NOMO-1 treated with dmso at 0.1 percent for 144 hours (cell line): ENCODE data around the gene FYB1.

Experiments
- DNase-seq: peaks from one replicate; lab custom pipeline; 2025; ENCODE audit not compliant: unreplicated experiment; lab: John Stamatoyannopoulos, UW

The FYB1 gene

DNA sequence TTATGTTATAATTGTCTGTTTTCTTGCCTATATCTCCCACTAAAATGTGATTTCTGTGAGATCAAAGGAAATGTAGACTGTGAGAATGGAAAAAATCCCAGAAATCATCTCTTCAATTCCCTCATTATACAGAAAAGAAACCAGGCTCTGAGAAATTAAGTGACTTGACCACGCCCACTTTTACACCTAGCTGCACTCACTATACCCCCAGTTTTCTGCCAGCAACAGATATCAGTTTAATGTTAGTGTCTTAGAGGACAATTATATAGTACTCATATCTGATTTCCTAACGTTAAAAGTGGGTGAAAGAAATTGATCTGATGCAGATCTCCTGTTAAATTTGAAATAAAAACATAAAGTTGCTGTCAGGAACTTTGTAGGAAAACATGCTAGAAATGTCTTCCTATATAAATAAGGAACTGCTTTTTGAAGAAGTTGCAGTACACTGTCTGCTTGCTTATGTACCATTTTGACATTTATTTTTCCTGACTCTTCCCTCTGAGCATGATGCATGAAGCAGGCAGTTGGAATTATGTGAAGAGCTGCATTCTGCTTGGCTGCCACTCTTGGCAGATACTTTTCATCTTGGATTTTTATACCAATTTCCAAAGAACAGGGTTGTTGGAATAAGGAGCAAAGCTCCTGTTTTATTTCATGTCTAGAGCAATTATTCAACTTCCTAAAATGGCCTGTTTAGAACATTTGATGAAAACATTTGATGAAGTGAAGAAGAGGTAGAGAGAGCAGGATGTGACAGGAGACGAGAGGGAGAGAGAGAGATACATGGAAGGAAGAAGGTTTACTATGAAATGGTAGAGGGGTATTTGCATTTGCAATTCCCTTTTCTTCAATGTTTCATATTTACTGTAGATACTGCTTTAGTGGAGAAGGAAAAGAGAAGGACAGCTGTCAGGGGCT, 87.9 kb downstream of the FYB1 start:
- no peak for DNase-seq

DNA sequence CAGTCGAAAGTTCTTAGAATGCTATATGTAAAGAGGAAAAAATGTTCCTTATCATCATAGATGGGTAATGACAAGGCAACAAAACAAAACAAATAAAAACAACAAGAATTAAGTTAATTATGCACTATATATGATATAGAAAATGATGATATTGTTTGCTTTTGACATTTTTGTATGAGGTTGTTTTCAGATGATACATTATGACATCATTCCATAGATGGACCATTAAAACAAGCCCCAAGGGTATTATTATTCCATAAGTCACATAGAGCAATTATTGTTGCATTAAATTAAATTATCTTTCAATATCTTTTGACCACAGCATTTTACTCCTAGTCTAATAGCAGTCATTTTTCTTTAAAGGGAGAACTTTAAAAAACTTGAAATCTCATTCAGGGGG, 88.6 kb downstream of the FYB1 start:
- no peak for DNase-seq

DNA sequence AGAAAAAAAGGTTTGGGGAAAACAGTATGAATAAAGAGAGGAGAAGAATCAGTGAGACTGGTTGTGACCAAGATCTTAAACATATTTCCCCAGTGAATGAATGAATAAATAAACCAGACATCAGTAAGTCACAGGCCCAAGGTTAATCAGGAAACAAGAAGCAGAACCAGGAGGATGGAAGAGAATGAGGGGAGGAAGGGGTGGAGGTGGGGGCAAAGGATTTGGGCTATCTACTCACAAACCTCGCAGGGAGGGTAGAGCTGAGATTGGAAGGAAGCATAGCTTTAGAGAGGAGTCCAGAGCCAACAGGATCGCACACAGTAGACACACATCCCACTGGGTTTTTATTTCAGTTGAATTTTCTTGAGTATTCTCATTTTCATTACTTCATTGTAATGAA, 97.4 kb downstream of the FYB1 start:
- no peak for DNase-seq

DNA sequence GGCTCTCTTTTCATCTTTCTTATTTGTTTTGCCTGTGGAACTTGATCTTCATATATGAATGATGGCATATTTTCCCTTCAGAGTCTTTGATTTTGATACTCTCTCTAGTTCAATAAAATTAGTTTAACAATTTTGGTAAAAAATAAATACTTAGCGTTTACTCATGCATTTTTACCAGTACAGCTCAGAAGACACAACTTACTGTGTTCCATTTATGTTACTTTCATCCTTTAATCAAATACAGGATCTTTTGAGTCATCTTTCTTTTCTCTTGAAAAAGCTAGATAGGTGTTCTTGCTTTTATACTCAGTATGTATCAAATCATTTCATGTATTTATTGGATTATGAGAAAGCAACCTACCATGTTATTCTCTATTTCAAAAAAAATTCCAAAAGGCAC, 98.0 kb downstream of the FYB1 start:
- DNase-seq, result no peak

DNA sequence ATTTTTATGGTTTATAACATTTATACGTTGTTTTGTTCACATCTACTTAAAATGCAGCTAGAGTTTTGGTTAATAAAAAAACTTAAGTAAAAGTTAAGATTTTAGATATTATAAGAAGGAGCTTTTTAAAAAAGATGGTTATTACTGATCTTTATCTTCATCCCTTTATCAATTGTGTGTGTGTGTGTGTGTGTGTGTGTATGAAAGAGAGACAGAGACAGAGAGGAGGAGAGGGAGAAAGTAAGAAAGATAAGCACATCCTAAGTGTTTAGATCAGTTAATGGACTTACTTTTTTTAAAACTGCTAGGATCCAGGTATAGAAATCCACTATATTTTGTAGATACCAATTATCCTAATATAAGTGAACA, 99.3 kb downstream of the FYB1 start:
- no peak for DNase-seq

DNA sequence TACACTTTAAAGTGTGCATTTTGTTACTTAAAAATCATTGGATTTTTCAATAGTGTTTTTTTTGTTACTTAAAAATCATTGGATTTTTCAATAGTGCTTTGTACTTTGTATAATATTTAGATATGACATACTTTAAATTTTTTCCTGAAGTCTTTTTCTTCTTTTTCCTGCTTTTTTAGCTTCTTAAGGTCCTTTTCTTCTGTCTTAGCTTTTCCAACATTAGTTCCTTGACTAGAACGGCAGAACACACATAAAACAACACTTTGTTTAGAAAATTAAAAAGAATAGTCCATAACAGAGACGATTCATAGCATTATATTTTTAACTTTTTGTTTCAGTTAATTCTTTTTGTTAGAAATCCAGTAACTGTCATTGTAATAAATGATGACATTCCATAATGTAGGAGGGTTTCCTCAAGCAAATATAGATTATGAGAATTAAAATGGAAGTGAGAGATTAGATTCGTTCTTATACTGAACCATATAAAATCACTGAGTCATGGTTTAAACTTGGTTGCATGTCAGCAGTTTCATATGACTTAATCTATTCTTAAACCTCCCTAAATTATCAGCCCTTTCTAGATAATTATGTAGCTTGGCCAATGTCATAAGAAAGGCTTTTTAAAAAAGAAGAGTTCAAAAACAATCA, 99.8 kb downstream of the FYB1 start:
- no peak for DNase-seq

DNA sequence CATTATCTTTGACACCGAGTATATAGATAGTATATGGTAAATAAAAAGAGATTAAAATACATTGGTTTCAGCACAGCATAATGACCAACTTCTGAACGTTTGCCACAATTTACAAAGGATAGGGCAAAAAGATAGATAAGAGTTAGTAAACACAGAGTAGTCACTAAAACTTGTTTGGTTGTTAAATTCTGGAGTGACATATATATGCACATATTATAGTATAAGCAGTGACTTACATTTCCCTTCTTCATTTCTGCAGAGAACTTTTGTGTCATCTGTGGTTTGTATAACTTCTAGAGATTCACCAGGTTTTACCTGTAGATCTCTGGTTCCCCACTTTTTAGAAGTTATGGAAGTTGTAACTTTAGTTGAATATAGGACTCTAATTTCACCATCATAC, 100.7 kb downstream of the FYB1 start:
- no peak for DNase-seq

DNA sequence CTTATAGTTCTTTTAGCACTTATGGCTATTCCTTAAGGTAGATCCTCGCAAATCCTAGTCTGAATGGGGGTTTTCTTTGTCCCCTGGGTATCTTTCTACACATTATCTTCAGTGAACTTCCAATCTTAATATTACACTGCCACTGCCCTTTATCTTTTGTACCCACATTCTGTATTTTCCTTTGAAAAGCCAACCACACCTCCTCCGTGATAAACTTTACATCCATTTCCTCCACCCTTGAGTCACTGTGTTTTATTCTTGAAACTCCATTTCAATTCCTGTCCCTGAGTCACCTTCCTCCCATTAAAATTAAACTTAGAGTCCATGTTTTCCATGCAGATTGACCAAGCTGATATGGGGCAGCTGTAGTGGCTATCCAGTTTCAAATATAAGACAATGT, 102.0 kb downstream of the FYB1 start:
- DNase-seq, result no peak

DNA sequence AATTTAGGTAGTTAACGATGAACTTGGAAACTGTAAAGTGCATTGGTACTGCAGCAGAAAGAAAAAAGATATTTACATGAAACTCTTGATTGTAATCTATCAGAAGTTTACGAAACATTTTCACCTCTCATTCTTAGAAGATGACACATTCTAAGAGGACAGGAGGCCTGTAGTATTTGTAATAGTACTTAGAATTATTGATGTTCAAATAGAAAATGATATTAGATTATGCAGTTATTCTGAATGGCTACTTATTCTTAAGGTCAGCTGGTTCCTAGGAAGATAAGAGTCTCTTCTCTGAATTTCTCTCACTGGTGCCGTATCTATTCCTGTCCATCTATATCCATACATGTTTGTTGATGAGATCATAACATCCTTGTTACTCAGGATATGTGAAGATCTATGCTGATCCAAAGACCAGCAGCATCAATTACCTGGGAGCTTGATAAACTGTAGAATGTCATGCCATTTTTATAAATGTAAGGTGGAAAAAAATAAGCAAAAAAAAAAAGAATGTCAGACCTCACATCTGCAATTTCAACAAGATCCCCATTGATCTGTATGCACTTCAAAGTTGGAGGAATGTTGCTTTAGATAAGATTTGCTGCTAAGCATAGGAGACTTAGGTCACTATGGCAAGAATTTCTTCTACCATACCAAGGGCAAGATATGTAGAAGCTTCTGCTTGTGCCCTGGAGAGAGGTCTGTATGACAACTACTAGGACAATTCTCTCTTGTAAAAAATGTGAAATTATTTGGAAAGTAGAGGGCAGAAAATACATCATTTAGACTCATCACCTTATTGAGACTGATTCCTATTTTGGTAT, 102.8 kb downstream of the FYB1 start:
- DNase-seq, result no peak

DNA sequence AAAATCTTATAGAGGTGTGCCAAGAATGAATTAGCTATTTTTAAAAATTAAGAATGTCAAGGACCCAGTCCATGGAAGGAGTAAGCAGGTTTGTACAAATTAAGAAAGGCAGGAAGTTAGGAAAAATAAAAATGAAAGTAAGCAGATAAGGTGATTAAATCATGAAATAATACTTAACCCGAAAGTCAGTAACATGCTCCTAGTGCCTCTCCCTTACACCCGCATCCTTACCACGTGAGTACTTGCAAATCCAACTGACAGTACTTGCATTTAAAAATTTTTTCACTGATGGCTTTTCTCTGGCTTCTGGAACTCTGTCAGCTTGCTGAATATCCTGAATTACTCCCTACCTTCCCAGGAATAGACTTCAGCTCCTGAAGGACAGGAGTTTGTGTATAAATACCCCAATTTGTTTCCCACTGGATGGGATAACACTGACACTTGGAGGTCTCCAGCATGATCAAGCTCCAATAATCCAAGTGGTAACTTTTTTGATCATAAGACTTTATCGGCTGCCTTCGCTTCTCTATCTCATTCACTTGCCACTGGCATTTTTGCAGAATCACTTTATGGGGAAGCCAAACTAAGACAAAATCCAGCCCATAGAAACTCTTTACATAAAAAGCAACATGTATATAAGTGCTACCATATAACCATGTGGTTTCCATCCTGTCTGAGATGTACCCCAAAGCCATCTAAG, 103.6 kb downstream of the FYB1 start:
- DNase-seq, result no peak

DNA sequence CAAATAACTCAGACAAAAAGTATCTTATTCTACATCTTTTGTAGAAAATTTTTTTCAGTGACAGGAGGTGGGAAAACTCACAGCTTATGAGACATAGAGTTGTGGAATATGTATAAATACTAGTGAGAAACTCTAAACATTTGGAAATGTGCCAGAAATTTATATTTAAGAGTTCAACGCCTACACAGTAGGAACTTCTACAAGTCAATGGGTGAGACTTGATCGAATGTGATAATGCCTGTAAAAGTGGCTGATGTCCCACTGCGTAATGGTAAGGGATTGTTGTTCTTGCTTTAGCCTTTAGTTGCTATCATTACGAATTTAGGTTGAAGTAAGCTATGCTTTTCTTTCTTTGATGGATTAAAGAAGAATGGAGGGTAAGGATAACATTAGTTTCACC, 105.2 kb downstream of the FYB1 start:
- no peak for DNase-seq

DNA sequence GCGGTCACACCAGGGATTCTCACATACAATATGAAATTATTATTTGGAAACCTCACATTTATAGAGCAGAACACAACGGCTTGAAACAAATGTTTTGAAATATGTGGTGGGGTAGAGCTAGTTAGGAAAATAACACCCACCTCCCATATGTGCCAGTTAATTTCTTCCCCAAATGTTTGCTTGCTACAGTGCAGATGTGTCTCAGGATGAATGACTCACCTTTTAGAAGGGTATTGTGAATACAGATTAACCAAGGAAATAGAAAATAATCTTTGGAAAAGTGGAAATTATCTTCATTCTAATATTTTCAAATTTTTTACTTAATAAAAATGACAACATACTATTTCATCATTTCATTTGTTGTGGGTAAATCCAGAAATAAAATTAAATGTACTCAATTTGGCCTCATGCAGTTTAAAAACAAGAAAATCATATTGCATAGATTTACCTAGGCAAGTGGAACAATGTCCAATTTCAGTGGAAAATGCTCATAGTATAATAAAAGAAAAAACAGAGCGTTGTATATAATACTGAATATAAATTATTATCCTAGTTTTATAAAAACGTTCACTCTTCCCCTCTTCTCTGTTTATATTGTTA, 105.9 kb downstream of the FYB1 start:
- DNase-seq, result no peak

DNA sequence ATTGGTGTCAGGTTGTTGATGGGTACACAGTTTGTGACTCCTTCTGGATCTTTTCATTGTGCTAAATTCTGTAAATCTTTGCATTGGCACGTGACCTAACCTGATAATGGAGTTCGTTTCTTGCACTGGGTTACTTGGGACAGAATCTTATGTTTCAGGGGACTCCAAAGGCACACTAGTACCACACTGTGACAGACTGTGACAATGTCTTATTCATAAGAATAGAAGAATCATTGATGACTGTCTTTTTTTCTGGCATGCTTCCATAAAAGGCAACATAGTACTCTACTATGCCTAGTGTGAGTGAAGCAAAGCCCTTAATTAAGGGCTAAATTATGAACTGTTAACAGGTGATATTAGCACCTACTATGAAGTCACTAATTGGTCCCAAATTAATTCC, 109.8 kb downstream of the FYB1 start:
- no peak for DNase-seq

DNA sequence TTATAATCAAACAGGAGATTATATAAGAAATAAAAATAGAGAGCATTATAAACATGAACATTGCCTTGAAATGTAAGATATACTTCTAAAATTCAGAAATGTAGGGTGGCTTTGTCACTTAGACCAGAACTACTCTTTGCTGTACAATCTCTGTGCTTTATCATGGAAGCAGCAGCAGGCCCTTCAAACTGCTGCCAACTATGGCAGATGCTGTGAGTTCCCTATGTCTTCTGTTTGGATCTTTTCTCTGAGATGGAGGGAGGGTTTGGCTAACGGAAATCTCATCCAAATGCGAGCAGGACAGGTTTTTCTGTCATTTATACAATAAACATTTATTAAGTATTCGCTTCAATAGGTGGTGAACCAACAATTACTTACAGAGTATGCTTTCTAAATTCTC, 110.4 kb downstream of the FYB1 start:
- DNase-seq, result no peak

DNA sequence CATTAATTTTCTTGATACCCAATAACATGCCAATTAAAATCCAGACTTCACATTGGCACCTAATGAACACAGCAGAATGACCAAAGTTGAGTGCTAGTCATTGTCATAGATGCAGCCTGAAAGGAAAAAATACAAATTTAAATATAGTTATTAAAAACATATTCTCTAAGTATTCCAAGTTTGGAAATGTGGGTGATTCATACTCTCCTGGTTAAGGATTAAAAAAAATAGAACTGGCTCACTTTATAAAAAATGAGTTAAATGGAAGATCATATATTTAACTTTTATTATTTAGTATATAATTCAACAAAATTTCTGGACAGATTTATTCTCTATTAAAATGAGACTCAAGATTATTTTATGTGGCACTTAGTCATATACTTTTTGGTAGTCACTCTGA, 112.0 kb downstream of the FYB1 start:
- DNase-seq, result no peak

DNA sequence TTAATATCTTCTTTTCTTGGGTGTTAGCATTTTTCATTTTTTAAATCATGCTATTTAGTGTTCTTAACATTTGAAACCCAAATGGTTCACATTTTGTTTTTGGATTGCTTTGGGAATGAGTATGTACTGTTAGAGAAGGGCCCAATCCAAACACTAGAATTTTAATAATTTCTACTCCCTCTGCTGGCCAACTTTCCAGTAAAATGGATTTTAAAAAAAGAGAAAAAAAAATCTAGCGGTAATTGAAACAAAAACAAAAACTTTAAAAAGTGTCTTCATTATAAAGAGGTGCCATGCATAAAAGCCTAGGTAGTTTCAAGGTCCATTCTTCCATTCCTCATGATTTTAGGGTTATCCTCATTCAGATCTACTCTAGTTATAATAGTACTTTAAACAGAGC, 113.0 kb downstream of the FYB1 start:
- no peak for DNase-seq

DNA sequence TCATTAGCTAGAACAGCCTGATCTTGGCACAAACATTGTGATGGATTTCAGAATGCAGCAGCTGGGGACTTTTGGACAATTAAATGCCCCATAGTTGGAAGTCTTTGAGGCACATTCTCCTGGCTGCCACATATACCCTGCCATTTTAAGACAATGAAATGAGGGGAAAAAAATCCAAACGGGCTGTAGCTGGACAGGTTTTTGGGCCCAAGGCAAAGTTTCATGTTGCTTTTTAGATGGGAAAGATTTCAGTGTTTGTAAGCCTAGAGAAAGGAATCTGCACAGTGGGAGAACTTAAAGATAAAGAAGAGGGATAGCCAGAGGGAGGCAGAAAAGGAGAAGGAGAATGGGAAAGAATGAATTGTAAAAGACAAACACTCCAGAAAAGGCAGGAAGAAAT, 115.1 kb downstream of the FYB1 start:
- no peak for DNase-seq

DNA sequence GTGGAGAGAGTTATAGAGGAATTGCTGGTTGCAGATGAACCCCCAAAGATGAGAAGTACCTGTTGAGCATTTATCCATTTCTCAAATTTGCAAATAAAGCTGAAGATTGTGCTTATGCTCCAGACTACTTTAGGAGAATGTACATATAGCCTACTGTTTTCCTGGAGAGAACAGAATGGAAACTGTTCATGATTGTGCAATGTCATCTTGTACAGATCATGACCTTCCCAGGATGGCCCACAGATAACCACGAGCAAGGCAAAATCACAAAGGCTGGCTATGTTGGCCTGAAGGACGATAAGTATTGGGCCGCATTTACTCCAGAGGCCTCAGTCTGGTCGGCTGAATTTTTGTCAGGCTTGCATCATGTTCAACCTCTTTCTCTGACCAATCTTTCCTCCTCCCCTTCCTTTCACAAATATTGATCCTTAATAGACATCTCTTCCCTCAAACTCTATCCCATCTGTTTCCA, 116.6 kb downstream of the FYB1 start:
- DNase-seq, result no peak

DNA sequence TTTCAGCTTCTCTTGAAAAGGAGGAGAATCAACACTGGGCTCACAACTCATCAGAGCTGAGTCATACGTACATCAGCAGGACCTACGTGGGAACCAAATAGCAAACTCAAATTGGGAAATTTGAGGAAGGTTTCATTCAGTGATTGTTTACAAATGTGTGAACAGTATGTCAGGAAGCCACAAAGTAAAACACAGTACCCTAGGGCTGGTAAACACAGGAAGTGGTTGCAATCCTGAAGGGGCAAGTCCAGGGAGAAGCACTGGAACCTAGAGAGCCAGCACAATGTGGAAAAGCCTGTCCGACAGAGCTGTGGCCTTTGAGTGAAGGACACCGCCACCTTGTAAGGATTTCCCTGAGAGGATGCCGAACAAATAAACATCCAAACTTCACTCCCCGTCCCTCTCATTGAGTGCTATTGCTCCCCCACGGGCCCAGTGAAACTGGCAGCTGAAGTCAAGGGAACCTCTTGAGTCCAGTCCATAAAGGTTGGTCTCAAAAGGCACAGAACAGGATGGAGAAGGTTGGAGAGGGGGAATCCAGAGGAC, 118.4 kb downstream of the FYB1 start:
- DNase-seq, result no peak

DNA sequence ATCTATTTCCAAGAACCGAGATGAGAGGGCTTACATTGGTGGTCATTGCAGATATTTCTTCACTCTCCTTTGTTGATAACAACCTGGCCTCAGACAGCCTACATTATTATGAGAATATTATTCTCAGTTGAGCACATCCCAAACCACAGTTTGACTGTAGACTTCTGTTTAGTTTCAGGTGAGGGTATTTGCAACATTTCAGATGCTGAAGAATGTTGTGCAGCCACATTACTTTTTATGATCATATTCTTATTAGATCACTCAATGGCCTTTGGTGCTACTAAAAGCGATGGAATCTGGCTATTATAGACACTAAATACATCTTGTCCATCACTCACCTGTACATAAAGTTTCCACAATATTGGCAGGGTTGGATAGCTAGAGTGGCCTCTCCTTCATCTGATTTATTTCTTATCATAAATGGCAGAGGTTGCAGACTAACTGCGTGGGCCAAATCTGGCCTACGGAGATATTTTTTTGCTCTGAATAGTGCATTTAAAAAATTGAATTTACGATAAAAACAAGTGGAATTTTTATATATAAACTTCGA, 119.0 kb downstream of the FYB1 start:
- no peak for DNase-seq
